A673 (cell line): ENCODE measurements around the gene PGD. TPM values are rescaled to one million over a fixed set of nuclear protein-coding genes. Genes with fewer than 3 reads are reported as not detected.
A peak's percentile ranks its signal among the peaks of the same experiment; 100 is the strongest.
"Not testable (repeated sequence)": the region's sequence is repeated elsewhere in the genome, so short reads cannot be mapped to it uniquely, and the experiment has no call there.

Experiments used
- BruUV-seq: library from RNA; stranded (reverse); fragments of 400-500 nt; replicated peaks from 2 replicates; lab custom pipeline; 2021; lab: Mats Ljungman, UMichigan
- CTCF ChIA-PET: fragments of 300-600 bp; sonication (Branson Sonifier 250); formaldehyde crosslinking; loops from one replicate; lab custom pipeline; 2022; ENCODE audit warnings: antibody characterized with exemption; lab: Charles Lee
- POLR2A ChIA-PET: fragments of 300-600 bp; sonication (Branson Sonifier 250); formaldehyde crosslinking; loops from one replicate; lab custom pipeline; 2022; ENCODE audit warnings: antibody characterized with exemption; ENCODE audit not compliant: low non-redundant PET; lab: Charles Lee
- DNase-seq: peaks from one replicate; pipeline ENCODE4 v3.0.0-alpha.2; 2015; ENCODE audit warnings: low spot score
- H3K27ac ChIP-seq: fragments of 200-600 bp; sonication (generic); 2 replicates; pipeline ENCODE4 v1.5.1; 2016; ENCODE audit warnings: mixed run types, low read depth, mild to moderate bottlenecking, mixed read lengths, antibody characterized with exemption, low read length; ENCODE audit not compliant: poor library complexity, severe bottlenecking
- H3K27me3 ChIP-seq: fragments of 200-600 bp; sonication (generic); replicated peaks from 2 replicates; pipeline ENCODE4 v1.6.1; 2017; ENCODE audit warnings: mixed run types, low read depth, mild to moderate bottlenecking, mixed read lengths, antibody characterized with exemption, low read length; ENCODE audit not compliant: insufficient read depth, poor library complexity
- H3K36me3 ChIP-seq: fragments of 200-600 bp; sonication (generic); 2 replicates; pipeline ENCODE4 v1.6.1; 2016; ENCODE audit warnings: mixed run types, mild to moderate bottlenecking, mixed read lengths, antibody characterized with exemption, low read length; ENCODE audit not compliant: insufficient read depth, poor library complexity, severe bottlenecking
- H3K4me1 ChIP-seq: fragments of 200-600 bp; sonication (generic); 2 replicates; pipeline ENCODE4 v1.6.1; 2017; ENCODE audit warnings: mixed run types, mild to moderate bottlenecking, mixed read lengths, antibody characterized with exemption, low read length; ENCODE audit not compliant: insufficient read depth, poor library complexity, severe bottlenecking
- H3K4me3 ChIP-seq: fragments of 200-600 bp; sonication (generic); 2 replicates; pipeline ENCODE4 v1.5.1; 2016; ENCODE audit warnings: low read depth, mixed run types, mild to moderate bottlenecking, mixed read lengths, low read length; ENCODE audit not compliant: poor library complexity, severe bottlenecking
- H3K9me3 ChIP-seq: fragments of 200-600 bp; sonication (generic); 2 replicates; pipeline ENCODE4 v1.6.1; 2016; ENCODE audit warnings: mixed run types, low read depth, mild to moderate bottlenecking, mixed read lengths, antibody characterized with exemption, low read length; ENCODE audit not compliant: poor library complexity, severe bottlenecking
- EZH2 ChIP-seq: fragments of 200-600 bp; sonication (generic); IDR thresholded peaks from 2 replicates; pipeline ENCODE4 v1.6.1; 2017; ENCODE audit warnings: borderline replicate concordance, low read depth, mild to moderate bottlenecking, mixed read lengths, antibody characterized with exemption, low read length; ENCODE audit not compliant: poor library complexity, severe bottlenecking
- intact Hi-C: fragments of 100-400 bp; cut with micrococcal nuclease; formaldehyde crosslinking; loops from one replicate; pipeline ENCODE4 v1.10.0; 2022; ENCODE audit not compliant: unreplicated experiment
- total RNA-seq: library from RNA; stranded (reverse); gene quantifications from 2 replicates; pipeline ENCODE4 v1.2.3, GENCODE V29; 2021
- TF ChIP-seq, protein P1 (sequence below): fragments of 300-800, 200-600 bp; sonication (generic); conservative IDR thresholded peaks from 2 replicates; pipeline ENCODE4 v1.5.1; 2017; ENCODE audit warnings: low read depth, mild to moderate bottlenecking, antibody characterized with exemption, low read length, moderate library complexity, mixed read lengths

Gene PGD
- total RNA-seq, 1 experiment from 2014 or later: 451 TPM

- no peaks in the 10 kb centered on the region for H3K27me3 ChIP-seq
- H3K4me1 ChIP-seq: no peaks in the 10 kb centered on the region
- intact Hi-C loops: no loop called here
- DNase-seq: no peak
- CTCF ChIA-PET: no interaction called here
- POLR2A ChIA-PET: no interaction called here
- H3K27ac ChIP-seq: peak overlapping the region; percentile 68
- no peak for TF ChIP-seq EZH2
- TF ChIP-seq, protein P1, sequence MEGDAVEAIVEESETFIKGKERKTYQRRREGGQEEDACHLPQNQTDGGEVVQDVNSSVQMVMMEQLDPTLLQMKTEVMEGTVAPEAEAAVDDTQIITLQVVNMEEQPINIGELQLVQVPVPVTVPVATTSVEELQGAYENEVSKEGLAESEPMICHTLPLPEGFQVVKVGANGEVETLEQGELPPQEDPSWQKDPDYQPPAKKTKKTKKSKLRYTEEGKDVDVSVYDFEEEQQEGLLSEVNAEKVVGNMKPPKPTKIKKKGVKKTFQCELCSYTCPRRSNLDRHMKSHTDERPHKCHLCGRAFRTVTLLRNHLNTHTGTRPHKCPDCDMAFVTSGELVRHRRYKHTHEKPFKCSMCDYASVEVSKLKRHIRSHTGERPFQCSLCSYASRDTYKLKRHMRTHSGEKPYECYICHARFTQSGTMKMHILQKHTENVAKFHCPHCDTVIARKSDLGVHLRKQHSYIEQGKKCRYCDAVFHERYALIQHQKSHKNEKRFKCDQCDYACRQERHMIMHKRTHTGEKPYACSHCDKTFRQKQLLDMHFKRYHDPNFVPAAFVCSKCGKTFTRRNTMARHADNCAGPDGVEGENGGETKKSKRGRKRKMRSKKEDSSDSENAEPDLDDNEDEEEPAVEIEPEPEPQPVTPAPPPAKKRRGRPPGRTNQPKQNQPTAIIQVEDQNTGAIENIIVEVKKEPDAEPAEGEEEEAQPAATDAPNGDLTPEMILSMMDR: no peak
- peaks cover 53% of the 10 kb centered on the region for H3K36me3 ChIP-seq
- BruUV-seq: no TSS peak
- no peaks in the 10 kb centered on the region for H3K9me3 ChIP-seq
- no peak overlapping the region for H3K4me3 ChIP-seq
Measured at GRCh38 chr1:10374442-10374860, 24.4 kb upstream of the PGD start.

GRCh38 chr1:10377365-10378029 is 21.4 kb upstream of the PGD start:
- H3K27me3 ChIP-seq, POLR2A ChIA-PET, H3K27ac ChIP-seq, H3K9me3 ChIP-seq, H3K4me1 ChIP-seq, BruUV-seq, H3K4me3 ChIP-seq: not testable (repeated sequence)
- intact Hi-C loops: loop anchor here (1.0 to 2.0 kb wide), 2 partner anchors 51 to 117 kb away; no protein-coding TSS in a partner anchor
- TF ChIP-seq, protein P1: peak; percentile 66
- CTCF ChIA-PET: interaction anchor here (0.5 to 1.5 kb wide), 4 partner anchors 10 to 51 kb away, joined by 3 to 6 read pairs (median 4); no protein-coding TSS in a partner anchor
- peaks cover 52% of the 10 kb centered on the region for H3K36me3 ChIP-seq
- DNase-seq: peak; percentile 74

- Histone ChIP-seq H3K27me3 (no peaks in the 10 kb centered on the region), H3K9me3 (no peaks in the 10 kb centered on the region), H3K4me3 (no peak overlapping the region), H3K27ac (no peak overlapping the region), H3K36me3 (peaks cover 52% of the 10 kb centered on the region), H3K4me1 (no peaks in the 10 kb centered on the region)
- ChIA-PET POLR2A (interaction anchor here (0.6 kb wide), 1 partner anchor 489 kb away, joined by 3 read pairs; no protein-coding TSS in a partner anchor), CTCF (interaction anchor here (0.5 to 1.5 kb wide), 3 partner anchors 40 to 51 kb away, joined by 3 to 6 read pairs (median 4); no protein-coding TSS in a partner anchor)
- no peak for DNase-seq
- intact Hi-C loops: no loop called here
- no TSS peak for BruUV-seq
- no peak for TF ChIP-seq EZH2
- TF ChIP-seq, protein P1: no peak
Measured at GRCh38 chr1:10378081-10378841, 20.6 kb upstream of the PGD start.
